T-cell (primary cell): ENCODE data around the gene VWA3B. TPM values are rescaled to one million over a fixed set of nuclear protein-coding genes. Genes with fewer than 3 reads are reported as not detected.
"Not testable (repeated sequence)": the region's sequence is repeated elsewhere in the genome, so short reads cannot be mapped to it uniquely, and the experiment has no call there.

ENCODE experiments used
- ATAC-seq, 4 experiments: fragments of 200-7000 bp in 3 of 4; fragments of 150-1000 bp in 1 of 4; cut with Tn5 transposase; replicated peaks in 1 of 4; 1 replicate in 3 of 4; 2 replicates in 1 of 4; pipeline ENCODE4 v1.10.0; 2021; ENCODE audit warnings: moderate library complexity in 3 of 4, mild to moderate bottlenecking in 2 of 4, moderate number of reproducible peaks in 1 of 4
- CTCF ChIA-PET, 2 donors: fragments of 300-600 bp; sonication (Branson Sonifier 250); formaldehyde crosslinking; loops; one replicate each; lab custom pipeline; 2022; ENCODE audit warnings: antibody characterized with exemption in 2 of 2; lab: Charles Lee
- POLR2A ChIA-PET, 2 donors: fragments of 300-600 bp; sonication (Branson Sonifier 250); formaldehyde crosslinking; loops; one replicate each; lab custom pipeline; 2022; ENCODE audit warnings: antibody characterized with exemption in 2 of 2; lab: Charles Lee
- DNase-seq, 35 experiments: peaks; one replicate each; pipeline versions ENCODE4 v3.0.0 to v3.0.0-alpha.2; 2013 to 2023
- H3K27ac ChIP-seq: one replicate; pipeline ENCODE4 v1.5.1; 2013; ENCODE audit warnings: low read length
- H3K27me3 ChIP-seq, 2 experiments: replicated peaks in 1 of 2; 1 replicate in 1 of 2; 2 replicates in 1 of 2; pipeline versions ENCODE4 v1.6.1 to v1.7.0; 2013; ENCODE audit warnings: low read length in 1 of 2, mixed read lengths in 1 of 2; ENCODE audit not compliant: control insufficient read depth in 2 of 2, insufficient read depth in 2 of 2; ENCODE audit errors: extremely low read depth in 1 of 2
- H3K36me3 ChIP-seq, 2 donors: 1 replicate in 1 of 2; 2 replicates in 1 of 2; pipeline versions ENCODE4 v1.6.1 to v1.7.0; 2013; ENCODE audit warnings: low read length in 1 of 2; ENCODE audit not compliant: control insufficient read depth in 2 of 2, insufficient read depth in 1 of 2; ENCODE audit errors: extremely low read depth in 1 of 2
- H3K4me1 ChIP-seq, 2 experiments: 1 replicate in 1 of 2; 2 replicates in 1 of 2; pipeline versions ENCODE4 v1.6.1 to v1.7.0; 2013; ENCODE audit warnings: low read length in 2 of 2, mixed read lengths in 1 of 2; ENCODE audit not compliant: insufficient read depth in 2 of 2, control insufficient read depth in 1 of 2; ENCODE audit errors: extremely low read depth in 1 of 2
- H3K4me3 ChIP-seq, 2 donors: 1 replicate in 1 of 2; 2 replicates in 1 of 2; pipeline versions ENCODE4 v1.5.1 to v1.7.0; 2013; ENCODE audit warnings: mild to moderate bottlenecking in 2 of 2, low read length in 1 of 2, moderate library complexity in 1 of 2; ENCODE audit not compliant: control insufficient read depth in 1 of 2; ENCODE audit errors: extremely low read depth in 1 of 2
- H3K9me3 ChIP-seq: 2 replicates; pipeline ENCODE4 v1.7.0; 2013
- H3K27ac Mint-ChIP-seq, 2 donors: one replicate each; pipeline ENCODE4 v1.8.0; 2020 to 2021; ENCODE audit warnings: mild to moderate bottlenecking in 2 of 2, mixed read lengths in 2 of 2
- H3K27me3 Mint-ChIP-seq, 2 donors: one replicate each; pipeline ENCODE4 v1.8.0; 2021 to 2022; ENCODE audit warnings: mixed read lengths in 2 of 2
- H3K36me3 Mint-ChIP-seq: one replicate; pipeline ENCODE4 v1.8.0; 2021; ENCODE audit warnings: mixed read lengths
- H3K4me1 Mint-ChIP-seq, 3 donors: one replicate each; pipeline ENCODE4 v1.8.0; 2020 to 2022; ENCODE audit warnings: mixed read lengths in 3 of 3, mild to moderate bottlenecking in 1 of 3
- H3K4me3 Mint-ChIP-seq, 3 donors: one replicate each; pipeline ENCODE4 v1.8.0; 2020 to 2022; ENCODE audit warnings: mild to moderate bottlenecking in 3 of 3, mixed read lengths in 3 of 3, moderate library complexity in 3 of 3
- H3K9me3 Mint-ChIP-seq, 3 donors: one replicate each; pipeline ENCODE4 v1.8.0; 2020 to 2022; ENCODE audit warnings: mixed read lengths in 3 of 3
- WGBS: methylation state at CpG from one replicate; pipeline ENCODE4 v1.1.5; 2013; ENCODE audit warnings: missing lambda C conversion rate; ENCODE audit not compliant: insufficient coverage; 5-methylcytosine and 5-hydroxymethylcytosine counted together
- total RNA-seq, 35 experiments: library from RNA in 6 of 35; stranded (reverse) in 6 of 35; fragments of 120-200 nt in 1 of 35; gene quantifications; one replicate each; pipeline versions ENCODE4 v1.2.1 to v1.2.4 and lab custom pipeline; 2013 to 2026

VWA3B gene
- total RNA-seq, 5 donors from 2014 or later (not counting 1 experiment from before 2014, with no cell fraction given) = not detected

DNA sequence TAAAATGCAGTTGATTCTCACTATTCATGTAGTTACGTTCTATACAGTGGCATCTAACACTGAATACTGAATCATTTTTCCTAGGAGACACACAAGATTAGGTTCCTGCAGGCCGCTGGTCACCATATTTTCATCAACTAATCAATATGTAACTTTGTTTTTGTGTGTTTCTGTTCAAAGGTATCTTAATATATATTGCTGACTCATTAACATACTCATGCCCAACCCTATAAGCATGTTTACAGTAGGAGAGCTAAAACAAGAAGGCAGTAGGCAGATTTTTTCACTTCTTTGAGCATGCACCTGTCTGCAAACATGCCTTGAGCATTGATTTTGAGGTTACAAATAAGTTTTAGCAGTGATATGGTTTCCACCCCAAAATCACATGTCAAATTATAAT lies 229.0 kb downstream of the VWA3B start:
- peaks cover 31 to 33% of the 10 kb centered on the region in 2 donors for H3K27me3 Mint-ChIP-seq
- CTCF ChIA-PET = interaction anchor here in 1 of 2 donors (0.7 kb wide), 1 partner anchor 88 kb away, joined by 4 read pairs; no protein-coding TSS in a partner anchor
- ATAC-seq = no peak
- H3K36me3 Mint-ChIP-seq = peaks cover 7% of the 10 kb centered on the region
- no peaks in the 10 kb centered on the region for H3K9me3 ChIP-seq
- DNase-seq = no peak
- POLR2A ChIA-PET = no interaction called here
- peaks cover 0 to 14% of the 10 kb centered on the region in 2 experiments for H3K27me3 ChIP-seq
- no peaks in the 10 kb centered on the region for H3K4me1 Mint-ChIP-seq
- no peak overlapping the region for H3K4me3 Mint-ChIP-seq
- H3K9me3 Mint-ChIP-seq = peaks cover 8 to 23% (median 9%) of the 10 kb centered on the region in 3 donors
- no peaks in the 10 kb centered on the region for H3K36me3 ChIP-seq
- no peaks in the 10 kb centered on the region for H3K4me1 ChIP-seq
- H3K27ac Mint-ChIP-seq = no peak overlapping the region
- WGBS = no CpG with 5 or more reads among the region's 2 CpGs
- no peak overlapping the region for H3K4me3 ChIP-seq
- no peak overlapping the region for H3K27ac ChIP-seq

- Histone ChIP-seq H3K9me3 (no peaks in the 10 kb centered on the region), H3K4me1 (no peaks in the 10 kb centered on the region), H3K27ac (no peak overlapping the region), H3K4me3 (no peak overlapping the region), H3K27me3 (peaks cover 0 to 4% of the 10 kb centered on the region in 2 experiments), H3K36me3 (no peaks in the 10 kb centered on the region)
- Mint-ChIP-seq H3K36me3 (peaks cover 7% of the 10 kb centered on the region), H3K27ac (no peak overlapping the region), H3K4me3 (no peak overlapping the region), H3K4me1 (no peaks in the 10 kb centered on the region), H3K9me3 (peaks cover 9 to 30% (median 10%) of the 10 kb centered on the region in 3 donors), H3K27me3 (peaks cover 32 to 33% of the 10 kb centered on the region in 2 donors)
- ATAC-seq (no peak), DNase-seq (no peak)
- ChIA-PET CTCF (no interaction called here), POLR2A (no interaction called here)
- WGBS = no CpG with 5 or more reads among the region's 3 CpGs
These were observed 230.2 kb downstream of the VWA3B start for GRCh38 chr2:98317214-98317613.

GRCh38 chr2:98320171-98320570 lies 233.2 kb downstream of the VWA3B start:
- H3K27me3 ChIP-seq, H3K4me1 ChIP-seq, H3K27ac ChIP-seq, CTCF ChIA-PET, H3K4me3 ChIP-seq, H3K27ac Mint-ChIP-seq, ATAC-seq, H3K9me3 ChIP-seq, H3K36me3 Mint-ChIP-seq, H3K4me1 Mint-ChIP-seq, POLR2A ChIA-PET, DNase-seq, H3K4me3 Mint-ChIP-seq, H3K36me3 ChIP-seq: not testable (repeated sequence)
- Mint-ChIP-seq H3K27me3 (peaks cover 26% of the 10 kb centered on the region in 2 donors), H3K9me3 (peaks cover 9 to 50% (median 19%) of the 10 kb centered on the region in 3 donors)
- WGBS = 80% methylated on average over 1 of the region's 3 CpGs

- CTCF ChIA-PET = no interaction called here
- H3K9me3 Mint-ChIP-seq = peaks cover 6 to 41% (median 22%) of the 10 kb centered on the region in 3 donors
- POLR2A ChIA-PET = interaction anchor here in 1 of 2 donors (0.6 to 0.7 kb wide), 2 partner anchors 9 to 48 kb away, joined by 5 read pairs; no protein-coding TSS in a partner anchor
- H3K9me3 ChIP-seq = no peaks in the 10 kb centered on the region
- ATAC-seq = no peak
- H3K4me3 ChIP-seq = no peak overlapping the region
- H3K27ac ChIP-seq = no peak overlapping the region
- no peaks in the 10 kb centered on the region for H3K4me1 Mint-ChIP-seq
- H3K36me3 Mint-ChIP-seq = peaks cover 7% of the 10 kb centered on the region
- peaks cover 16 to 20% of the 10 kb centered on the region in 2 donors for H3K27me3 Mint-ChIP-seq
- H3K4me3 Mint-ChIP-seq = no peak overlapping the region
- WGBS = no CpG with 5 or more reads among the region's 2 CpGs
- no peaks in the 10 kb centered on the region for H3K36me3 ChIP-seq
- DNase-seq = no peak
- H3K27me3 ChIP-seq = no peaks in the 10 kb centered on the region
- H3K27ac Mint-ChIP-seq = no peak overlapping the region
- H3K4me1 ChIP-seq = no peaks in the 10 kb centered on the region
These were observed 237.2 kb downstream of the VWA3B start for GRCh38 chr2:98324181-98324580.

DNA sequence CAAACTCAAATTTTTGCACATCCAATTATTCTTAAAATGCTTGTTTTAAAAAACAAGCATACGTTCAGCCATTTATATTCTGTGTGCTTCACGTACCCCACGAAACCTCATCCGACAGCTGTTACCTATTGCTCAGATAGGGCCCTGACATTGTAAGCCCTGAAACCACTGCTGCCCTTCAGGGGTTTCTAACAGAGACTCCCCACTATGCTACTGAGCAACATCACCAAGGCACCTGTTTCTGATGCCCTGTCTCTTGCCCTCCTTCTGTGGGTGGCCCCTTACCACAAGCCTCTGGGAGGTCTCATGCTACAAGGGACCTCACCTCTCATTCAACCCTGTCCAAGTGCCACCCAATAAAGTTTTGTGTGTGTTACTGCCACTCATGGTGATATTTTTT lies 240.8 kb downstream of the VWA3B start:
- H3K4me1 Mint-ChIP-seq = no peaks in the 10 kb centered on the region
- ChIA-PET CTCF (no interaction called here), POLR2A (no interaction called here)
- no peak for ATAC-seq
- 100% methylated on average over 4 of the region's 4 CpGs for WGBS
- Histone ChIP-seq H3K4me1 (no peaks in the 10 kb centered on the region), H3K27me3 (peaks cover 2% of the 10 kb centered on the region in 2 experiments), H3K27ac (no peak overlapping the region), H3K9me3 (no peaks in the 10 kb centered on the region), H3K4me3 (no peak overlapping the region), H3K36me3 (no peaks in the 10 kb centered on the region)
- H3K27ac Mint-ChIP-seq = no peak overlapping the region
- peaks cover 0 to 20% (median 12%) of the 10 kb centered on the region in 3 donors for H3K9me3 Mint-ChIP-seq
- no peak overlapping the region for H3K4me3 Mint-ChIP-seq
- DNase-seq = no peak
- H3K27me3 Mint-ChIP-seq = peaks cover 17 to 25% of the 10 kb centered on the region in 2 donors
- no peaks in the 10 kb centered on the region for H3K36me3 Mint-ChIP-seq

DNA sequence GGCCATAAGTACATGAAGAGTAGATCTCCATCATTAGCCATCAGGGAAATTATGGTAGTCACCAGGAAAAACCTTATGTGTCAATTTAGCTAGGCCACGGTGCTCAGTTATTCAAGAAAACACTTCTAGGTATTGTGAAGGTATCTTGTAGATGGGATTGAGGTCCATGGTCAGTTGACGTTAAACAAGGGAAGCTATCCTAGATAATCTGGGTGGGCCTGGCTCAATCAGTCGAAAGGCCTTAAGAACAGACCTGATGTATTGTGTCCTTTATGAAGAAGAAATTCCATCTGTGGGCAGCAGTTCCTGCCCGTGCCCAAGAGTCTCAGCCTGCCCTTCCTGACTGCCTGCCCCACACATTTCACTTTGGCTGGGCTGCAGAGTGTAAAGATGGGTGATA lies 242.6 kb downstream of the VWA3B start:
- Histone ChIP-seq H3K27me3 (peaks cover 2 to 6% of the 10 kb centered on the region in 2 experiments), H3K27ac (no peak overlapping the region), H3K36me3 (no peaks in the 10 kb centered on the region), H3K4me1 (no peaks in the 10 kb centered on the region), H3K4me3 (no peak overlapping the region), H3K9me3 (no peaks in the 10 kb centered on the region)
- ChIA-PET POLR2A (no interaction called here), CTCF (no interaction called here)
- Mint-ChIP-seq H3K36me3 (no peaks in the 10 kb centered on the region), H3K4me1 (no peaks in the 10 kb centered on the region), H3K4me3 (no peak overlapping the region), H3K27me3 (peaks cover 9 to 19% of the 10 kb centered on the region in 2 donors), H3K27ac (no peak overlapping the region), H3K9me3 (peaks cover 0 to 3% (median 3%) of the 10 kb centered on the region in 3 donors)
- WGBS = 78% methylated on average over 2 of the region's 4 CpGs
- no peak for DNase-seq
- no peak for ATAC-seq
